Dermis microvascular lymphatic vessel endothelial cell (primary cell): ENCODE results near the gene ADAM12. TPM values are rescaled to one million over a fixed set of nuclear protein-coding genes. Genes with fewer than 3 reads are reported as not detected.
"Not testable (repeated sequence)": the region's sequence is repeated elsewhere in the genome, so short reads cannot be mapped to it uniquely, and the experiment has no call there.

Experiments
- DNase-seq, 2 donors: peaks; one replicate each; pipeline versions ENCODE4 v3.0.0 to v3.0.0-alpha.2; 2010; ENCODE audit warnings: low read depth in 2 of 2
- total RNA-seq: library from RNA; depleted of rRNA; stranded (reverse); fragments of >200 nt; gene quantifications from 2 replicates; pipeline ENCODE4 v1.2.1, GENCODE V29; 2014

ADAM12 gene
- total RNA-seq, 1 donor from 2014 or later = 0.64 TPM

DNA sequence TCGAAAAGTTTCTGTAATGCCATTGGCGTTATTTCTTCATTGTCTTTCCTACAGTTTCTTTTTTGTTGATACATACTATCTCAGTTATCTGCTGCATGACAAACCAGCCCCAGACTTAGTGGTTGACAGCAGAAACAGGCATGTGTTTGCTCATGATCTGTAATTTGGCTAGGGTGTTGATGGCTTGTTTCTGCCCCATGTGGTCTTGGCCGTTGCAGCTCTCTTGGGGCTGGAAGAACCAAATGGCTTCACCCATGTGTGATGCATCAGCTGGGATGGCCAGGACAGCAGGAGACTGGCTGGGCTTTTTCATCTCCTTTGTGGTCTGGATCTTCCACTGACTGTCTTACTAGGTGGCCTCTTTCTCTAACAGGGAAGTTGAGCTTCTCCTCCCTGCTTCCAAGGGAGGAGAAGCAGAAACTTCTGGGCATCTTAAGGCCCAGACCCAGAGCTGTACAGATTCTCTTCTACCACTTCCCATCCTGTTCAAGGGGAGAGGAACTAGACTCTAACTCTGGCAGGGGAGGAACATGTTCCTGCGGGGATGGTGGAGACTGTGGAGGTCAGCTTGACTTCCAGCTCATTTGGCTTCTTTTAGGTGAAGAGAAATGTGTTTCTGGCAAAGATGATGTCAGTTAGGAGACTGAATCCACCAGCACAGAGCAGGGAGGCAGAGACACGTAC is 402.6 kb downstream of the ADAM12 start:
- no peak for DNase-seq

DNA sequence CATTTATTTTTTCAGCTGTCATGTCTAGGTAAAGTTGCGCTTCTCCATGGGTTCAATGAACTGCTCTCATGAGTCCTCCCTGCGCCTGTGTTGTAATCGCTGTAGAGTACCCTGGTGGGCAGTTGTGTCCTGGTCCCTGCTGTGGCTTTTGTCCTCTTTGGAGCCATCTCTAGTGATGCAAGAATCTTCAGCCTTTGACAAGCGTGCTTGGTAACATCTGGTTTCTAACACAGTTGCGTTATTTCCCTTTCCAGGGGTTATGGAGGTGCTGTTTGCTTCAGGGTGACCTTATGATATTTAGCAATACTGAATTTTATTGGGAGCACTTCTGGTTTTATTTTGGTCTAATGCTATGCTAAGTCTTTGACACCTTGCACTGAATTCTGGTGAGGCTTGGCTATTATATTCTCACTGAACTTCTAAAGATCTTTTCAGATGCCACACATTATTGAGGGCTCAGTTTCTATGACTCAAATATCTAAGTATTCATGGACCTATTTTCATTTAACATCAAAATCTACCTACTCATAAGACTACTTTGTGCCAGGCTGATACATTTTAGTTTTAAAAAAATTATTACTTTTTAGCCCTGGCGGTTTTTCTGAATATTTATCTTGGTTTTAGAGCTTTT is 403.3 kb downstream of the ADAM12 start:
- no peak for DNase-seq

DNA sequence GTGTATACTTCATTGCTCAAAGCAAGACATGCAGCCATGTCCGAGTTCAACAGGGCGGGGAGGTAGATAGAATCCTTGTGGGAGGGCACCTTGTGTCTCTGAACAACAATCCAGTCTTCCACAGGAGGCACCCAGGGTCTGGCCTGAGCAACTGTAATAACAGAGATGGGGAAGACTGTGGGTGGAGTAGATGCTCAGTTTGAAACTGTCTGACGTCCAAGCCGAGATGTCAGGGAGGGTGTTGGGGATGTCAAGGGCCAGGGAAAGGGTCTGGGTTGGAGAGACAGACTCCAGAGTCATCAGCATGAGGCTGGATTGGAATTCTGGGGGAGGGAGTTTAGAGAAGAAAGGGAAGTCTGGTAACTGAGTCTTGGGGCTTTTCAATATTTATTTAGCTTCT is 403.9 kb downstream of the ADAM12 start:
- DNase-seq = no peak

DNA sequence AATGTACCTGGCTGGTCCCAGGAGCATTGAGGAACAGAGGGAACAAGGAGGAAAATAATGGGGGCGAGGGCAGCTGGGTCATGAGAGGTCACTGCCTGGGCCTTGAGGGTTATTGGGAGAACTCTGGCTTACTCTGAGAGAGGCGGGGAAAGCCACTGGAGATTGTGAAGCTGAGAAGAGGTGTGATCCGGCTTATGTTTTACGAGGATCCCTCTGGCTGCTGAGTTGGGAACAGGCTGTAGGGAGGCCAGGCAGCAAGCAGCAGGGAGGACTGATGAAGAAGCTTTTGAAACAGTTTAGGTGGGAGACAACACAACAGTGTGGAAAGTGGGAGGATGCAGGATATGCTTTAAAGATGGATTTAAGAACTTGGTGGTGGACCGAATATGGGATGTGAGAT is 404.6 kb downstream of the ADAM12 start:
- no peak for DNase-seq

DNA sequence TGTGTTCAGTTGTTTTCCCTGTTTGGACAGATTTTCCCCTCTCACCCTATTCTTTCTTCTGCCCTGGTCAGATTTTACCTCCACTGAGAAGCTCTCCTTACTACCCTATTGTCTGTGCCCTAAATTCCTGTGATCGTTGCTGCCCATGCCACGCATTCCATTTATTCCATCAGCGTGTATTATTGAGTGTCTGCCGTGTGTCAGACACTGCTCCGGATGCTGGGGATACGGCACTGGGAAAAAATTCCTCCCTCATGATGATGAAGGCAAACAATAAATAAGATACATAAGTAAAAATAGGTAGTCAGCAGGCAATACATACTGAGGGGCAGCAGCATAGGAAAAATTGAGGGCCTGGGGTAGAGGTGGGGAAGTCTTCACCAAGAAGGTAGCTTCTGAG is 405.1 kb downstream of the ADAM12 start:
- no peak for DNase-seq

DNA sequence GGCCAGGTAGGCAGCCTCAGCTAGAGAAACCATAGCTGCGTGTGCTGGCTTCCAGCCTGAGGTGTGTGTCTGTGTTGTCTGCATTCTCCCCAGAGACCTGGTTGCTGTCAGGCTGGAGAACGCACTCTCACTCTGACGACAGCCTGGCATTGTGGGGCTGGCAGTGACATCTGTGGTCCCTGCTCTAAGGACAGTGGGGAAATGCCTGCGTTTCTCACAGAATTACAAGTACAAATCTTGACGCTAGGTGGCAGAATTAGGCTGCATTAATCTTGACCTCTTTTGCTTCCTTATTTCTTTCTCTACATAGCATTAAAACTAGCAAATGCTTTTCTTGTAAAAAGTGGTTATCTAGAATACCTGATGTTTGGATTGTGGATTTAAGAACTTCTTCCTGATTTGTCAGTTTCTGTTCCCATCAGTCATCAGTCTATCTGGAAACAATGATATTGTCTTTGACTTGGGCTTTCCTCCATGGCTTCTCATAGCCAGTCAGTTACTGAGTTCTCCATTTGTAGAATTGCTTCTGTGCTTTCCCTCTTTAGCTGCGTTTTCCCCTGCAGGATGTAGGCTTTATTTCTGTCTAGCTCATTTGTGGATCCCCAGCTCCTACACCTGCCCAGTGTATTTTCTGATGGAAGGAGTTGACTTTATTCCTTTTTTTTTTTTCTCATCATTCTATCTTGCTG is 405.9 kb downstream of the ADAM12 start:
- DNase-seq = peak; percentile 56 to 74

DNA sequence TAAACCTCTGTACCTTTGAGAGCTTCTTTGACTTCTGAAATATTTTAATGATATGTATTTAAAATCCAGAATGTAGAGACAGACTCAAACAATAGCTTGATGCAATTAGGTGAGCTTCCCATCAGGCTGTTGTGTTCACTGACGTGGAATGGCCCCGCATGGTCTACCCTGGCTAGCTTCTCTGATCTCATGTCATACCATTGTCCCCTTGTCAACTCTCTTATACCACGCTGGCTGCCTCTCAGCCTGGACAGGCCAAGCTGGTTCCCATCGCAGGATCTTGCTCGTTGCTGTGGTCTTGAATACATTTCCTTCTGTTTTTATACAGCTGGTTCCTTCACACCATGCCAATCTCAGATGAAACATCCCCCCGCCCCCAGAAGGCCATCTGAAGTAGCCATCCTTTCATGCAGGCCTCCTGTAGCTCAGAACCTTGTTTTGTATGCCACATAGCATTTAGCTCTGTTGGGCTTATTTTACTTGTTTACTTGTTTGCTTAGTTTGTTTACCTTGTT is 407.7 kb downstream of the ADAM12 start:
- DNase-seq = no peak

DNA sequence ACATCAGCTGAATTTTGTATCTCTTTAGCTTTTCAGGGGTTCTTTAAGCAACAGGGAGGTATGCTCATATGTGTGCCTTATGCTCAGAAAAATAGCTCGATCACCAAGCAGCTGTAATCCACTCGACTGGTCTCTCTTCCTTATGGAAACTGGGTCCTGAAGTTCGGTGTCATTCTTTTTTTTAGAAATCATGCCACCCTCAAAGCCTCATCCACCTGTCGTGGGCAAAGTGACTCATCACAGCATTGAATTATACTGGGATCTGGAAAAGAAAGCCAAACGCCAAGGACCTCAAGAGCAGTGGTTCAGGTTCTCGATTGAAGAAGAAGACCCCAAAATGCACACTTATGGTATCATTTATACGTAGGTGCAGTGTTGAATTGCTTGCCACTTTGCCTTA is 408.3 kb downstream of the ADAM12 start:
- DNase-seq = no peak

DNA sequence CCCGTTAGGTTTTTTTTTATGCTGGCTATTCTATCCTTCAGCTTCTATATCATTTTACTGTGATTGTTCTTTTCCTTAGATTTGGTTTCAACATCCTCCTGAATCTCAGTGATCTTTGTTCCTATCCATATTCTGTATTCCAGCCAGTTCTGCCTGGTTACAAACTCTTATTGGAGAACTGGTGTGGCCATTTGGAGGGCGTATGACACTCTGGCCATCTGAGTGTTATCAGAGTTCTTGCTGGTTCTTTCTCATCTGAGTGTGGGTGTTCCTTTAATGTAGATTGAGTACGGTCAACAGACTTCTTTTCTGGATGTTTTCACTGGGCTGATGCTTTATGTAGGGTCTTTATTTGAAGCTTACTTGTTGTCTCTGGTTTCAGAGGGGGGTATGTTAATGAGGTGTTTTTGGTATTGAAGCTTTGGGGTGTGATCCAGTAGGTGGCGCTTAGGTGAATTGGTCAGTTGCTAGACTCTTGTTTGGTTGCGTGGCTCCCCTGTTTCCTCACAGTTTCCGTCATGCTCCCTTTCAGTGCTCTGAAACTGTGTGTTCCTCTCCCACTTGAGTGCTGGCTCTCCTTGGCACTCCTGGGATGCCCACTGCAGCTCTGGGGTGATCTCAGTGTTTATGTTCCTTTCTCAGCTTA is 411.2 kb downstream of the ADAM12 start:
- DNase-seq = peak in 1 of 2 donors; percentile 29

DNA sequence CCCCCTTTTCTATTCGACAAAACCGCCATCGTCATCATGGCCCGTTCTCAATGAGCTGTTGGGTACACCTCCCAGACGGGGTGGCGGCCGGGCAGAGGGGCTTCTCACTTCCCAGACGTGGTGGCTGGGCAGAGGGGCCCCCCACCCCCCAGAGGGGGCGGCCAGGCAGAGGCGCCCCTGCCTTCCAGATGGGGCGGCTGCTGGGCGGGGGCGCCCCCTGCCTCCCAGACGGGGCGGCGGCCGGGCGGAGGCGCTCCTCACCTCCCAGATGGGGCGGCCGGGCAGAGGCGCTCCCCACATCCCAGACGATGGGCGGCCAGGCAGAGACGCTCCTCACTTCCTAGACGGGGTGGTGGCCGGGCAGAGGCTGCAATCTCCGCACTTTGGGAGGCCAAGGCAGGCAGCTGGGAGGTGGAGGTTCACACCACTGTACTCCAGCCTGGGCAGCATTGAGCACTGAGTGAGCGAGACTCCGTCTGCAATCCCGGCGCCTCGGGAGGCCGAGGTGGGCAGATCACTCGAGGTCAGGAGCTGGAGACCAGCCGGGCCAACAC is 418.1 kb downstream of the ADAM12 start:
- not testable (repeated sequence) for DNase-seq

DNA sequence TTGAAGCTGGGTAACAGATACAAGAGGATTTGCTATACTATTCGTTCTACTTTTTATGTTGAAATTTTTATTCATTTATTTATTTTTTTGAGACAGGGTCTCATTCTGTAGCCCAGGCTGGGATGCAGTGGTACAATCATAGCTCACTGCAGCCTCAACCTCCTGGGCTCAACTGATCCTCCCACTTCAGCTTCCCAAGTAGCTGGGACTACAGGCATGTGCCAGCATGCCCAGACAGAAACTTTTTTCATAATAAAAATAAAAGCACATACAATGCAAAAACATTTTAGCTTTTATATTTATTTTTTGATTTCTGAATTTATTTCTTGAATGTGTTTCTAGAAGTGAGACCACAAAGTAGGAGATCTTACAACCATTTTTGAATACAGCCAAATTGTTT is 420.7 kb downstream of the ADAM12 start:
- no peak for DNase-seq

DNA sequence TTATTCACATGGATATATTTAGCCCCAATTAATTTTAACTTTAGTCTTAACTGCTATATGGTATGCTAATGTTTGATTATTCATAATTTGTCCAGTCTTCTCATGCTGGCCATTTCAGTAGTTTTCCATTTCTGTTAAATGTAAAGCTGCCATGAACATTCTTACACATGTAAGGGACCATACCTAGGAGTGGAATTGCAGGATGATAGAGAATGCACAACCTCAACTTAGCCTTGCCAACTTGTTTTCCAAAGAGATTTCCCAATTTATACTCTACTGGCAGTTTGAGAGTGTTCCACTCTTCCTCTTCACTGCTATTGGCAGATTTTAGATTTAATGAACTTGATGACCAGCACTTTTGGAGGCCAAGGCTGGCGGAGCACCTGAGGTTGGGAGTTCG is 423.7 kb downstream of the ADAM12 start:
- no peak for DNase-seq
